ENCODE results near the gene TAF3. TPM values are rescaled to one million over a fixed set of nuclear protein-coding genes. Genes with fewer than 3 reads are reported as not detected.

The TAF3 gene
- total and polyA plus RNA-seq, 2 experiments from 2014 or later, result 3.9 to 7.7 TPM

- no peaks in the 10 kb centered on the region for H3K36me3 ChIP-seq
- no peaks in the 10 kb centered on the region for H3K9me3 ChIP-seq (ENCODE audit: low read depth)
- TF ChIP-seq, protein P1, sequence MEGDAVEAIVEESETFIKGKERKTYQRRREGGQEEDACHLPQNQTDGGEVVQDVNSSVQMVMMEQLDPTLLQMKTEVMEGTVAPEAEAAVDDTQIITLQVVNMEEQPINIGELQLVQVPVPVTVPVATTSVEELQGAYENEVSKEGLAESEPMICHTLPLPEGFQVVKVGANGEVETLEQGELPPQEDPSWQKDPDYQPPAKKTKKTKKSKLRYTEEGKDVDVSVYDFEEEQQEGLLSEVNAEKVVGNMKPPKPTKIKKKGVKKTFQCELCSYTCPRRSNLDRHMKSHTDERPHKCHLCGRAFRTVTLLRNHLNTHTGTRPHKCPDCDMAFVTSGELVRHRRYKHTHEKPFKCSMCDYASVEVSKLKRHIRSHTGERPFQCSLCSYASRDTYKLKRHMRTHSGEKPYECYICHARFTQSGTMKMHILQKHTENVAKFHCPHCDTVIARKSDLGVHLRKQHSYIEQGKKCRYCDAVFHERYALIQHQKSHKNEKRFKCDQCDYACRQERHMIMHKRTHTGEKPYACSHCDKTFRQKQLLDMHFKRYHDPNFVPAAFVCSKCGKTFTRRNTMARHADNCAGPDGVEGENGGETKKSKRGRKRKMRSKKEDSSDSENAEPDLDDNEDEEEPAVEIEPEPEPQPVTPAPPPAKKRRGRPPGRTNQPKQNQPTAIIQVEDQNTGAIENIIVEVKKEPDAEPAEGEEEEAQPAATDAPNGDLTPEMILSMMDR (IDR thresholded peaks at IDR 0.05; ENCODE audit: low read depth, low read length), result no peak
- DNase-seq (ENCODE audit: low read depth in 1 of 2, low spot score in 1 of 2), result no peak
- peaks cover 3% of the 10 kb centered on the region for H3K4me1 ChIP-seq (ENCODE audit: low read depth)
- no peaks in the 10 kb centered on the region for H3K27me3 ChIP-seq
- H3K4me3 ChIP-seq, result no peak overlapping the region
- no peak overlapping the region for H3K27ac ChIP-seq
Observed at GRCh38 chr10:7832060-7832459, 13.8 kb downstream of the TAF3 start.

- Histone ChIP-seq H3K36me3 (no peaks in the 10 kb centered on the region), H3K4me1 (ENCODE audit: low read depth) (no peaks in the 10 kb centered on the region), H3K4me3 (no peak overlapping the region), H3K27ac (no peak overlapping the region), H3K27me3 (no peaks in the 10 kb centered on the region), H3K9me3 (ENCODE audit: low read depth) (no peaks in the 10 kb centered on the region)
- TF ChIP-seq, protein P1 (IDR thresholded peaks at IDR 0.05; ENCODE audit: low read depth, low read length), result no peak
- no peak for DNase-seq (ENCODE audit: low read depth in 1 of 2, low spot score in 1 of 2)
Observed at GRCh38 chr10:7833210-7833609, 14.9 kb downstream of the TAF3 start.

DNA sequence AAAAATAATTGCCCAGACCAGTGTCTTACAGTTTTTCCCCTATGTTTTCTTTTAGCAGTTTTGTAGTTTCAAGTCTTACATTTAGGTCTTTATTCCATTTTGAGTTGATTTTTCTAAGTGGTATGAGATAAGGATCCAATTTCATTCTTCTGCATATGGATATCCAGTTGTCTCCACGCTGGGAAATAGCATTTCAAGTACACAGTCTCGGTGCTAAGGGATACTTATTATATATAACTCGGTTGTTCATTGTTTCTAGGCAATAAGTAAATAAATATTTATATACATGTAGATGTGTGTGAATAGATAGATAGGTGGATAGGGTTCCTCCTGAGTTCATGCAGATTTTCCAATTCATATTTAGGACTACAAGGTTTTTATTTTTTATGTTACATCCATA is 16.0 kb downstream of the TAF3 start:
- no peak overlapping the region for H3K4me3 ChIP-seq
- TF ChIP-seq, protein P1 (IDR thresholded peaks at IDR 0.05; ENCODE audit: low read depth, low read length), result no peak
- H3K9me3 ChIP-seq (ENCODE audit: low read depth), result no peaks in the 10 kb centered on the region
- H3K27ac ChIP-seq, result no peak overlapping the region
- H3K36me3 ChIP-seq, result no peaks in the 10 kb centered on the region
- DNase-seq (ENCODE audit: low read depth in 1 of 2, low spot score in 1 of 2), result no peak
- H3K27me3 ChIP-seq, result no peaks in the 10 kb centered on the region
- H3K4me1 ChIP-seq (ENCODE audit: low read depth), result no peaks in the 10 kb centered on the region

GRCh38 chr10:7836571-7836970 is 18.3 kb downstream of the TAF3 start:
- DNase-seq (ENCODE audit: low read depth in 1 of 2, low spot score in 1 of 2), result no peak
- H3K4me3 ChIP-seq, result no peak overlapping the region
- H3K27me3 ChIP-seq, result no peaks in the 10 kb centered on the region
- no peaks in the 10 kb centered on the region for H3K36me3 ChIP-seq
- H3K9me3 ChIP-seq (ENCODE audit: low read depth), result no peaks in the 10 kb centered on the region
- H3K4me1 ChIP-seq (ENCODE audit: low read depth), result no peaks in the 10 kb centered on the region
- no peak overlapping the region for H3K27ac ChIP-seq
- TF ChIP-seq, protein P1 (IDR thresholded peaks at IDR 0.05; ENCODE audit: low read depth, low read length), result no peak

- Histone ChIP-seq H3K9me3 (ENCODE audit: low read depth) (no peaks in the 10 kb centered on the region), H3K4me1 (ENCODE audit: low read depth) (no peaks in the 10 kb centered on the region), H3K36me3 (no peaks in the 10 kb centered on the region), H3K4me3 (no peak overlapping the region), H3K27me3 (no peaks in the 10 kb centered on the region), H3K27ac (no peak overlapping the region)
- DNase-seq (ENCODE audit: low read depth in 1 of 2, low spot score in 1 of 2), result no peak
- TF ChIP-seq, protein P1 (IDR thresholded peaks at IDR 0.05; ENCODE audit: low read depth, low read length), result no peak
Observed at GRCh38 chr10:7846591-7846990, 28.3 kb downstream of the TAF3 start.

Data from cardiac muscle cell (in vitro differentiated cells and primary cell).